IgD-negative memory B cell (primary cell): ENCODE results near the gene LILRA5. TPM values are rescaled to one million over a fixed set of nuclear protein-coding genes. Genes with fewer than 3 reads are reported as not detected.
"Not testable (repeated sequence)": the region's sequence is repeated elsewhere in the genome, so short reads cannot be mapped to it uniquely, and the experiment has no call there.

ENCODE experiments used
- H3K27ac Mint-ChIP-seq, 3 donors: one replicate each; pipeline ENCODE4 v1.8.0; 2020 to 2022; ENCODE audit warnings: mild to moderate bottlenecking in 3 of 3, mixed read lengths in 3 of 3, moderate library complexity in 1 of 3
- H3K27me3 Mint-ChIP-seq: one replicate; pipeline ENCODE4 v1.8.0; 2021; ENCODE audit warnings: mixed read lengths
- H3K36me3 Mint-ChIP-seq: one replicate; pipeline ENCODE4 v1.8.0; 2020; ENCODE audit warnings: mild to moderate bottlenecking, mixed read lengths
- H3K4me1 Mint-ChIP-seq, 3 donors: one replicate each; pipeline ENCODE4 v1.8.0; 2020 to 2022; ENCODE audit warnings: mixed read lengths in 3 of 3, mild to moderate bottlenecking in 1 of 3
- H3K4me3 Mint-ChIP-seq, 4 donors: one replicate each; pipeline ENCODE4 v1.8.0; 2020 to 2022; ENCODE audit warnings: mild to moderate bottlenecking in 4 of 4, mixed read lengths in 4 of 4, moderate library complexity in 3 of 4
- H3K9me3 Mint-ChIP-seq, 3 donors: one replicate each; pipeline ENCODE4 v1.8.0; 2020 to 2021; ENCODE audit warnings: mixed read lengths in 3 of 3, mild to moderate bottlenecking in 1 of 3
- polyA plus RNA-seq: library from polyadenylated mRNA; unstranded; fragments of 300-500 nt; fragmentation: Illumina TruSeq; gene quantifications from one replicate; pipeline ENCODE4 v1.2.3, GENCODE V29; 2021

The LILRA5 gene
- polyA plus RNA-seq, 1 donor from 2014 or later: 0.59 TPM

DNA sequence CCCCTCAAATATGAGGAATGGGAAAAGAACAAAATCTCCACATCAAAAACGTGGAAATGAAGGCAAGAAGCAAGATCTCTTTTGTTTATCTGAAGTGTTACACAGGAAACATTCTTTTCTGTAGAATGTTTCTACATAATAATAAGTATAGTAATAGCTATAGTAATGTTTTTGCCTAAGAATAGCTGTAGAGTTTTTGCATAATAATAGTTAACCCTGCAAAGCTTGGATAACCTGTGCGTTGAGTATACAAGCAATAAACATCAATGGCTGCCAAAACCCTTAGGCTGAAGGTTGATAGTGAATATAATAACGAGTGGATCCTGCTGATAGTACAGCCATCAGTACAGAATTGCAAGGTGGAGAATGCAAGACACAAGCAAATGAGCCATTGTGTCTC is 11.1 kb upstream of the LILRA5 start:
- Mint-ChIP-seq H3K27ac (no peak overlapping the region), H3K4me1 (peaks cover 21 to 27% (median 25%) of the 10 kb centered on the region in 3 donors), H3K9me3 (no peaks in the 10 kb centered on the region), H3K36me3 (no peaks in the 10 kb centered on the region), H3K27me3 (peaks cover 8% of the 10 kb centered on the region), H3K4me3 (no peak overlapping the region)

DNA sequence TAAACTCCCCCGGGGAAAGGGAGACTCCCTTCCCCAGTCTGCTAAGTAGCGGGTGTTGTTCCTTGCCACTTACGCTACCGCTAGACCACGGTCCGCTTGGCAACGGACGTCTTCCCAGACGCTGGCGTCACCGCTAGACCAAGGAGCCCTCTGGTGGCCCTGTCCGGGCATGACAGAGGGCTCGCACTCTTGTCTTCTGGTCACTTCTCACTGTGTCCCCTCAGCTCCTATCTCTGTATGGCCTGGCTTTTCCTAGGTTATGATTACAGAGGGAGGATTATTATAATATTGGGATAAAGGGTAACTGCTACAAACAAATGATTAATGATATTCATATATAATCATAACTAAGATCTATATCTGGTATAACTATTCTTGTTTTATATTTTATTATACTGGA is 10.0 kb upstream of the LILRA5 start:
- not testable (repeated sequence) for H3K27ac Mint-ChIP-seq, H3K4me3 Mint-ChIP-seq, H3K9me3 Mint-ChIP-seq, H3K36me3 Mint-ChIP-seq, H3K27me3 Mint-ChIP-seq
- peaks cover 19 to 24% (median 23%) of the 10 kb centered on the region in 3 donors for H3K4me1 Mint-ChIP-seq

- not testable (repeated sequence) for H3K9me3 Mint-ChIP-seq, H3K36me3 Mint-ChIP-seq, H3K27ac Mint-ChIP-seq, H3K27me3 Mint-ChIP-seq, H3K4me3 Mint-ChIP-seq
- peaks cover 15 to 20% (median 19%) of the 10 kb centered on the region in 3 donors for H3K4me1 Mint-ChIP-seq
Measured at GRCh38 chr19:54322295-54322694, 9.3 kb upstream of the LILRA5 start.

DNA sequence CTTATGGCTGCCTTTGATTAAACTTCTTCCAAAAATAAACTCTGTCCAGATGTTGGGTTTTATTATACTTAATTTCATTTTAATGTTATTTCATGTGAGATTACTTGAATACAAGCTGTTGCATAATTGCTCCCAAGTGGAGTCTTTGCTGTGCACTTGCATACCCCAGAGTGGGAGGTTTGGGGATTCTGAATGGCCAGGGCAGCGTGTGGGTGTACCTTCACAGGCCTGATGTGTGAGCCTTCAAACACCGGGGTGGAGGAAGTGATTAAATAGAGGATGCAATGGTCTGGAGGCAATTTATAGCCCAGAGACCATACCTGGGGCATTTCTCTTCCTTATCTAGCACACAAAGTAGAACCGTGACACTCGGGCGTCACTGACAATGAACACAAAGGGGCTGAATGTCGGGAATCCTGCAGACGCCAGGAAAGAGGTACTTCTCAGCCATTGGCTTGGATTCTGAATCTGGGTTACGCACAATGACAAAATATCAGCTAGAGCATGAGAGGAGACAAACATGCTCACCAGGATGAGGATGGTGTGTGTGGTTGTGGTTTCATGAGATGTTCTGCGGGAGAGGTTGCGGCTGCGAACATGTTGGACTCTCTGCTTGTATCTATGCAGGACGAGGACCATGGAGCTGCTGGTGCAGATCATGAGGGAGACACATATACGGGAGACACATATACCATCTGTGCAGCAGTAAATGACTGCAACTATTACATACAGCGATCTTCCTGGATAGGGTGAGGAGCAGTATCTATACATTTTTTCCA is 7.1 kb upstream of the LILRA5 start:
- Mint-ChIP-seq H3K9me3 (no peaks in the 10 kb centered on the region), H3K4me1 (peaks cover 5 to 8% (median 5%) of the 10 kb centered on the region in 3 donors), H3K4me3 (no peak overlapping the region), H3K36me3 (no peaks in the 10 kb centered on the region), H3K27me3 (peaks cover 7% of the 10 kb centered on the region), H3K27ac (peak overlapping the region in 1 of 3 donors; percentile 17)

DNA sequence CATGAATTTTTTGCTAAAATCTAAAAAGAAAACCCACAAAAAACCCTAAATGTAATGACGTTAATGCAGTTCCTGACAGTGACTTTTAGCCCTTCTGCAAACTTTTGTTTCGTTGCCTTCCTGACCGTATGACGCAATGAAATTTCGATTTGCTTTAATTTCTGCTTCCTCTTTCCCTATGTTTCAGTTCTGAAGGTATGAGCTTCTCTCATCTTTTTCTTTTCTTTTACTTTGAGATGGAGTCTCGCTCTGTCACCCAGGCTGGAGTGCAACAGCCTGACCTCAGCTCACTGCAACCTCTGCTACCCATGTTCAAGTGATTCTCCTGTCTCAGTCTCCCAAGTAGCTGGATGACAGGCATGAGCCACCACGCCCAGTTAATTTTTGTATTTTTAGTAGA is 6.1 kb upstream of the LILRA5 start:
- Mint-ChIP-seq H3K27ac (peak overlapping the region in 2 of 3 donors; percentile 2 to 91), H3K9me3 (no peaks in the 10 kb centered on the region), H3K4me3 (peak overlapping the region in 3 of 4 donors; percentile 0 to 54 (median 29)), H3K4me1 (peaks cover 2 to 6% (median 4%) of the 10 kb centered on the region in 3 donors), H3K36me3 (no peaks in the 10 kb centered on the region), H3K27me3 (peaks cover 3% of the 10 kb centered on the region)

- H3K9me3 Mint-ChIP-seq: no peaks in the 10 kb centered on the region
- H3K4me3 Mint-ChIP-seq: no peak overlapping the region
- H3K36me3 Mint-ChIP-seq: no peaks in the 10 kb centered on the region
- peaks cover 6% of the 10 kb centered on the region for H3K27me3 Mint-ChIP-seq
- H3K27ac Mint-ChIP-seq: peak overlapping the region in 1 of 3 donors; percentile 92
- H3K4me1 Mint-ChIP-seq: peaks cover 2 to 6% (median 5%) of the 10 kb centered on the region in 3 donors
Measured at GRCh38 chr19:54317965-54318240, 4.9 kb upstream of the LILRA5 start.

- Mint-ChIP-seq H3K4me1 (peaks cover 6 to 10% (median 6%) of the 10 kb centered on the region in 3 donors), H3K27ac (peak overlapping the region in 2 of 3 donors; percentile 34 to 92), H3K4me3 (peak overlapping the region in 1 of 4 donors; percentile 1), H3K27me3 (peaks cover 11% of the 10 kb centered on the region), H3K36me3 (no peaks in the 10 kb centered on the region), H3K9me3 (no peaks in the 10 kb centered on the region)
Measured at GRCh38 chr19:54317108-54317964, 4.4 kb upstream of the LILRA5 start.

- no peaks in the 10 kb centered on the region for H3K9me3 Mint-ChIP-seq
- H3K27ac Mint-ChIP-seq: no peak overlapping the region
- peaks cover 15% of the 10 kb centered on the region for H3K27me3 Mint-ChIP-seq
- no peak overlapping the region for H3K4me3 Mint-ChIP-seq
- peaks cover 6 to 12% (median 7%) of the 10 kb centered on the region in 3 donors for H3K4me1 Mint-ChIP-seq
- no peaks in the 10 kb centered on the region for H3K36me3 Mint-ChIP-seq
Measured at GRCh38 chr19:54316746-54317107, 3.8 kb upstream of the LILRA5 start.

GRCh38 chr19:54315956-54316355 is 3.0 kb upstream of the LILRA5 start:
- Mint-ChIP-seq H3K9me3 (no peaks in the 10 kb centered on the region), H3K27me3 (peaks cover 15% of the 10 kb centered on the region), H3K27ac (no peak overlapping the region), H3K36me3 (no peaks in the 10 kb centered on the region), H3K4me3 (no peak overlapping the region), H3K4me1 (peaks cover 6 to 12% (median 7%) of the 10 kb centered on the region in 3 donors)

GRCh38 chr19:54312011-54312410 is 955 bp downstream of the LILRA5 start:
- Mint-ChIP-seq H3K4me1 (peaks cover 0 to 8% (median 5%) of the 10 kb centered on the region in 3 donors), H3K9me3 (no peaks in the 10 kb centered on the region), H3K36me3 (peaks cover 2% of the 10 kb centered on the region), H3K27me3 (peaks cover 22% of the 10 kb centered on the region), H3K27ac (no peak overlapping the region), H3K4me3 (no peak overlapping the region)

DNA sequence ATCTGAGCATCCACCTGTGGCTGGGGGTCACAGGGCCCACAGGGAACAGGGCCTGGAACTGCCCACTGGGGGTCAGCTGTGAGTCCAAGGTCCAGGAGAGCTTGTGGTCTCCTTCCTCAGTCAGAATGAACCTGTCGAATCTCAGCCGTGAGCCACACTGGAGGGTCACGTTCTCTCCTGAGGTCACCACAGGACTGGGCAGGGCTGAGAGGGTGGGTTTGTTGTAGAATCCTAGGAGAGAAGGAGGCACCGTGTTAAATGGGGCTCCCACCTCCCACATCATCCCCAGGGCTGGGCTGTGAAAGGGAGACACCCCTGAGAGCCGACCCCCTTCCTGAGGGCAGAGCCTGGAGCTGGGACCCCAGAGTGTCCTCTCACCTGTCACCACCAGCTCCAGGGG is 1.5 kb downstream of the LILRA5 start:
- Mint-ChIP-seq H3K4me3 (no peak overlapping the region), H3K27ac (no peak overlapping the region), H3K36me3 (peaks cover 2% of the 10 kb centered on the region), H3K4me1 (peaks cover 0 to 8% (median 5%) of the 10 kb centered on the region in 3 donors), H3K9me3 (no peaks in the 10 kb centered on the region), H3K27me3 (peaks cover 25% of the 10 kb centered on the region)

DNA sequence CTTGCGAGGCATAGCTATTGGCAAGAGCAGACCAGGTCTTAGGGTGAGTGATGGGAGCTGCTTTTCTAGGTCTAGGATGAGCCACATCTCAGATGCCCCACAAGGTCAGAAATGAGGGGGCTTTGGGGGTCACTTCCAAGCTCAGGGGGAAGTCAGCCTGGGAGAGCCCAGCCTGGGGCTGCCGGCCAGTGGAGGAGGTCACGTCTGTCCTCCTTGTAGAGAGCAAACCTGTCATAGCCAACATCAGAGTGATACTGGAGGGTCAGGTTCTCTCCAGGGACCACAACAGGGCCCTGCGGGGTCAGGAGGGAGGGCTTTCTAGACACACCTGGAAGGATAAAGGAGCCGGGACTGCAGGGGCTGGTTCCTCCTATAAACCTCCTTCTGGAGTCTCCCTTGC is 2.4 kb downstream of the LILRA5 start:
- no peaks in the 10 kb centered on the region for H3K9me3 Mint-ChIP-seq
- peaks cover 27% of the 10 kb centered on the region for H3K27me3 Mint-ChIP-seq
- peaks cover 2% of the 10 kb centered on the region for H3K36me3 Mint-ChIP-seq
- H3K4me3 Mint-ChIP-seq: no peak overlapping the region
- H3K27ac Mint-ChIP-seq: no peak overlapping the region
- H3K4me1 Mint-ChIP-seq: peaks cover 0 to 8% (median 5%) of the 10 kb centered on the region in 3 donors

- Mint-ChIP-seq H3K27ac (no peak overlapping the region), H3K9me3 (no peaks in the 10 kb centered on the region), H3K4me1 (peaks cover 0 to 8% (median 5%) of the 10 kb centered on the region in 3 donors), H3K36me3 (peaks cover 2% of the 10 kb centered on the region), H3K4me3 (no peak overlapping the region), H3K27me3 (peaks cover 30% of the 10 kb centered on the region)
Measured at GRCh38 chr19:54309811-54310210, 3.2 kb downstream of the LILRA5 start.

DNA sequence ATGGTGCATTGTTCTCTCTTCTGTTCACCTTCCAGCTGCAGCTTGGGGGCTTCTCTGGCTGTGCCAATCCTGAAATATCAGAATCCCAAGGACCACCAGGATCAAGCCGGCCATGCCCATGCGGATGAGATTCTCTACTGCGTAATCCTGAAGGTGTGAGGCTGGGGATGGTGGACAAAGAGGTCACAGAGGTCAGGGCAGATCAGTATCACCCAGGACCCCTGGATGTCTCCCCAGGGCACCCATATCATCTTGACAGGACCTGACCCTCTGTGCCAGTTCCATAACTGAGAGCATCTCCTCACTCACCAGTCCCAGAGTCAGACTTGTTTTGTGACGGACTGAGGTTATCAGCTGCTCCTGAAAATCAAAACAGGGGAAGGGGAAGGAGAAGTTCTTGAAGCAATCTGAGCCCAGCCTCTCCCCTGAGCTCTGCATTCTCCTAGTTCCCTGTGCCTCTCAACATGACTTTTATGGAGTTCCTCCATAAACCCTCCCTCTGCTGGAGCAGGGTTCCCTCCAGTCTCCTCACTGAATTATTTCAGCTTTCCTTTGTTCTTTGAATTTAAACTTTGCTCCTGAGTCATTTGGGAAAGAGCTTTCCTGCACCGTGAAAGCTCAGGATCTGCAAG is 5.5 kb downstream of the LILRA5 start:
- Mint-ChIP-seq H3K27me3 (peaks cover 36% of the 10 kb centered on the region), H3K4me1 (peaks cover 0 to 7% (median 5%) of the 10 kb centered on the region in 3 donors), H3K9me3 (no peaks in the 10 kb centered on the region), H3K27ac (no peak overlapping the region), H3K36me3 (peaks cover 2% of the 10 kb centered on the region), H3K4me3 (no peak overlapping the region)

GRCh38 chr19:54305141-54305540 is 7.8 kb downstream of the LILRA5 start:
- no peak overlapping the region for H3K27ac Mint-ChIP-seq
- no peak overlapping the region for H3K4me3 Mint-ChIP-seq

More at GRCh38 chr19:54305141-54305540, 7.8 kb downstream of the LILRA5 start:
- H3K27me3 Mint-ChIP-seq: peaks cover 32% of the 10 kb centered on the region
- H3K4me1 Mint-ChIP-seq: peaks cover 0 to 8% (median 2%) of the 10 kb centered on the region in 3 donors
- H3K9me3 Mint-ChIP-seq: no peaks in the 10 kb centered on the region
- peaks cover 2% of the 10 kb centered on the region for H3K36me3 Mint-ChIP-seq
